Natural killer cell treated with Interleukin-12 subunit alpha and Interleukin-12 subunit beta and Interleukin-15 and Interleukin-18, amount 100 ng/mL, for 72 hours (primary cell): ENCODE measurements around the gene TIAM1. TPM values are rescaled to one million over a fixed set of nuclear protein-coding genes. Genes with fewer than 3 reads are reported as not detected.

Experiments
- ATAC-seq, 2 donors: fragments of 150-1000 bp; cut with Tn5 transposase in 1 of 2; sonication (Bioruptor Pico), chemical (Tn5 transposase) in 1 of 2; 2 replicates each; pipeline ENCODE4 v1.10.0; 2021
- DNase-seq: peaks from one replicate; pipeline ENCODE4 v3.0.0; 2022; ENCODE audit warnings: low spot score
- H3K27ac Mint-ChIP-seq, 2 donors: 1 replicate in 1 of 2; 2 replicates in 1 of 2; pipeline ENCODE4 v1.8.0; 2022; ENCODE audit warnings: mixed read lengths in 2 of 2, mild to moderate bottlenecking in 1 of 2, moderate library complexity in 1 of 2
- H3K27me3 Mint-ChIP-seq, 2 donors: 1 replicate in 1 of 2; 2 replicates in 1 of 2; pipeline ENCODE4 v1.8.0; 2022; ENCODE audit warnings: mixed read lengths in 2 of 2
- H3K36me3 Mint-ChIP-seq: one replicate; pipeline ENCODE4 v1.8.0; 2022; ENCODE audit warnings: mixed read lengths
- H3K4me1 Mint-ChIP-seq, 2 donors: 1 replicate in 1 of 2; 2 replicates in 1 of 2; pipeline ENCODE4 v1.8.0; 2022; ENCODE audit warnings: low read depth in 2 of 2, mixed read lengths in 2 of 2, mild to moderate bottlenecking in 1 of 2
- H3K4me3 Mint-ChIP-seq: one replicate; pipeline ENCODE4 v1.8.0; 2022; ENCODE audit warnings: mixed read lengths
- H3K9me3 Mint-ChIP-seq: 2 replicates; pipeline ENCODE4 v1.8.0; 2022; ENCODE audit warnings: mixed read lengths
- total RNA-seq, 2 donors: library from RNA; stranded (reverse); gene quantifications; one replicate each; pipeline ENCODE4 v1.2.3, GENCODE V29; 2022

TIAM1 gene
- total RNA-seq, 2 donors from 2014 or later = 57.4 to 125 TPM

DNA sequence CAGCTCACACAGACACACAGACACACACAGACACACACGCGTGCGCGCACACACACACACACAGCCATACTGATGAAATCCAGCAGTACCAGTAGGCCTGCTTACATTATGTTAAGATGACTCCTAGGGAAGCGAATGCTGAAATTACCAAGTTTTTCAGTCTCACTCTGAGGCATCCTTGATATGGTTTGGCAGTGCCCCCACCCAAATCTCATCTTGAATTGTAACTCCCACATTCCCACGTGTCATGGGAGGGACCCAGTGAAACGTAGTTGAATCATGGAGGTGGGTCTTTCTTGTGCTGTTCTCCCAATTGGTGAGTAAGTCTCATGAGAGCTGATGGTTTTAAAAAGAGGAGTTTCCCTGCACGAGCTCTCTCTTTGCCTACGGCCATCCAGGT is 64.1 kb downstream of the TIAM1 start:
- ATAC-seq (no peak), DNase-seq (no peak)
- H3K36me3 Mint-ChIP-seq = no peaks in the 10 kb centered on the region
- peaks cover 5% of the 10 kb centered on the region for H3K9me3 Mint-ChIP-seq
- H3K4me3 Mint-ChIP-seq = no peak overlapping the region
- no peaks in the 10 kb centered on the region for H3K27me3 Mint-ChIP-seq
- peaks cover 18 to 33% of the 10 kb centered on the region in 2 donors for H3K4me1 Mint-ChIP-seq
- H3K27ac Mint-ChIP-seq = no peak overlapping the region

DNA sequence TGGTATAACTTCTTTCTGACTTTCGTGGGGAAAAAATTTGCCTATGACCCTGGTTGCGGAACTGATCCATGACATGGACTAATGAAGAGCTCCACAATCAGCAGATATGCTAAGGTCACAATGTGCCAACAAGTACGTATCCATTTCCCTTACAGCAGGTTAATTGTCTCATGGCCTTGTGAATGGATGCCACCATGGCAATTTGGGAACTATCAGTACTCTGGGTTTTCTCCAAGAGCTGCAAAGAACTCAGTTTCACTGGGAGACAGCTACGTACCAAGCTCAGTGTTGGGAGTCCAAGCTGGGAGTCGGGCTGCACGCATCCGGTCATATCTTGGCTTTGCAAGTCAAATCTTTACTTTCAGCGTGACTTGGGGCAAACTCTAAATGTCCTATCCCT is 64.8 kb downstream of the TIAM1 start:
- Mint-ChIP-seq H3K27me3 (no peaks in the 10 kb centered on the region), H3K4me3 (no peak overlapping the region), H3K9me3 (peaks cover 5% of the 10 kb centered on the region), H3K27ac (no peak overlapping the region), H3K4me1 (peaks cover 18 to 31% of the 10 kb centered on the region in 2 donors), H3K36me3 (no peaks in the 10 kb centered on the region)
- DNase-seq (no peak), ATAC-seq (no peak)

DNA sequence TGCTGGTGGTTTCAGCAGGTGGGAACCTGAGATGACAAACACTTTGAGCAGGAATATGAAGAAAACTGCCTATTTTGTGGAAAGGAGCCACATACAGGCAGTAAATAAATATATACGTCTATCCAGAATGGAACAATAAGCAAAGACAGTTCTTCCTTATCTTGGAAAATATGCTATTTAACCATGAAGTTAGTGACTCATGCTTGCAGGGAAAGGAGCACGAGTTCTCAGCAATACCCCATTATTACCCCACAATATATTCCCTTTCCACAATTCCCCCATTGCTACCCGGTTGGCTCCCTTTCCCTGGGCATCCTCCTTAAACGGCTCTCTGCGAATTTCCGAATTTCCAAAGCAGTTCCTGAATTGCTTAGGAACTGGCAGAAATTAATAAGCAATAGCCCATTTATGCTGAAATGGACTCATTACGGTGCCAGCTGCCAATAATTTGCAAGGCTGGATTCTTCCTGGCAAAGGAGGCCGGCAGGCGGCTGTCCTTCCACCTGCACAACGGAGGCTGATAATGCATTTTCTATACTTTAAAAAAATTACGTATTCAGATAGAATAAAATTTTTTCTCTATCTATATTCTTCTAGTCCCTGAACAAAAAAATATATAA is 65.4 kb downstream of the TIAM1 start:
- Mint-ChIP-seq H3K27ac (no peak overlapping the region), H3K4me3 (no peak overlapping the region), H3K36me3 (no peaks in the 10 kb centered on the region), H3K27me3 (no peaks in the 10 kb centered on the region), H3K4me1 (peaks cover 18 to 25% of the 10 kb centered on the region in 2 donors), H3K9me3 (peaks cover 5% of the 10 kb centered on the region)
- no peak for ATAC-seq
- no peak for DNase-seq

DNA sequence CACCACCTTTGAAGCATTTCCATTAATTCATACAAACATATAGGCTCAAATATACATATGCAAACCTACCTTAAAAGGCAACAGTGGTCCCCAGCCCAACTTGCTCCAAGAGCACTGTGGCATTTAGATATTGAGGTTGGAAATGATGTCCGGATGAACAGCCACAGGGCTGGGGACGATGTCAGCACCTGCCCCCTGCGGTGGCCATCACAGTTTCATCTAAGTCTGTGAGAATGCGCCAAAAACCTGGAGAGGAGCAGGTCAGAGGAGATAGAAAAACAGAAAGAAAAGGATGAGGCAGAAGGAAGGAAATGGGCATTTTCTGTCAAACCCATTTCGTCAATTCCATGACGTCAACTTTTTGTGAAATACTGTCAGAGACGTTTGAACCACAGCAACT is 67.4 kb downstream of the TIAM1 start:
- no peak overlapping the region for H3K27ac Mint-ChIP-seq
- ATAC-seq (no peak), DNase-seq (no peak)
- H3K4me3 Mint-ChIP-seq = no peak overlapping the region
- H3K9me3 Mint-ChIP-seq = peaks cover 3% of the 10 kb centered on the region
- H3K27me3 Mint-ChIP-seq = no peaks in the 10 kb centered on the region
- H3K4me1 Mint-ChIP-seq = peaks cover 17 to 21% of the 10 kb centered on the region in 2 donors
- H3K36me3 Mint-ChIP-seq = no peaks in the 10 kb centered on the region

DNA sequence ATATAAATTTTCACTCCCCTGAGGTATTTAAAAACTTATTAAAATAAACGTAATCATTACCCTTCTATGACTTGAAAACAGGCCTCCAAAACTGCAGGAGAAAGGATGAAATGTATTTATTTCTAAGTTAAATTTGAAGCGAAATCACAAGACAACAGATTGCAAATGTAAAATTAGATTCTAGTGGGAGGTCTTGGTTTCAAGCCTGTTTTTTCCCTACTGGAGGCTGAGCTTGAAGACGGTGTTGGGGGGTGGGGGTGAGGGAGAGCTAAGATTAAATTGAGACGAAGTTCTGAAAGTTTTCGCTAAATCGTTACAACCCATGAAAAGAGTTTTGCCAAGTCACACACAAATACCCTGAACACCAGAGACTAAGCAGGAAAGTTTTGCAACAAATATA is 68.2 kb downstream of the TIAM1 start:
- no peak for ATAC-seq
- H3K4me3 Mint-ChIP-seq = no peak overlapping the region
- no peaks in the 10 kb centered on the region for H3K27me3 Mint-ChIP-seq
- H3K36me3 Mint-ChIP-seq = peaks cover 2% of the 10 kb centered on the region
- H3K27ac Mint-ChIP-seq = no peak overlapping the region
- DNase-seq = no peak
- H3K4me1 Mint-ChIP-seq = peaks cover 13 to 22% of the 10 kb centered on the region in 2 donors
- no peaks in the 10 kb centered on the region for H3K9me3 Mint-ChIP-seq

DNA sequence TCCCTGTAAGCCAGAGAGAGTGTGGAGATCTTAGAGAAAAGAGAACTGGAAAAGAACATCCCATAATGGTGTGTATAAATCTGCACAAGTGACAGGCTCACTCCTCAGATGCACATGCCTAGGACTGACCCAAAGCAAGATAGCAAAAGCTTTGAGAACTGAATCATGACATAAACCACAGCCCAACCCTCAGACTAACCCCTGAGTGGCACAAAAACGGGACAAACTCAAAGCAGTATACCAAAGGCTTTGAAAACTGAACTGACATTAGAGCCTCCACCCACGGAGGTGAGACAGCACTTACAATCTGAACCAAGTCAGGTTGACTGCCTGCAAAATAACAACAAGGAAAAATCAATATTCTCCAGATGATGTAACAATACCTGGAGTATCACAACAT is 70.8 kb downstream of the TIAM1 start:
- Mint-ChIP-seq H3K4me3 (no peak overlapping the region), H3K36me3 (peaks cover 5% of the 10 kb centered on the region), H3K27ac (peak overlapping the region in 1 of 2 donors; percentile 72), H3K4me1 (peaks cover 16 to 23% of the 10 kb centered on the region in 2 donors), H3K9me3 (no peaks in the 10 kb centered on the region), H3K27me3 (no peaks in the 10 kb centered on the region)
- DNase-seq = no peak
- ATAC-seq = peak; percentile 61 to 64

DNA sequence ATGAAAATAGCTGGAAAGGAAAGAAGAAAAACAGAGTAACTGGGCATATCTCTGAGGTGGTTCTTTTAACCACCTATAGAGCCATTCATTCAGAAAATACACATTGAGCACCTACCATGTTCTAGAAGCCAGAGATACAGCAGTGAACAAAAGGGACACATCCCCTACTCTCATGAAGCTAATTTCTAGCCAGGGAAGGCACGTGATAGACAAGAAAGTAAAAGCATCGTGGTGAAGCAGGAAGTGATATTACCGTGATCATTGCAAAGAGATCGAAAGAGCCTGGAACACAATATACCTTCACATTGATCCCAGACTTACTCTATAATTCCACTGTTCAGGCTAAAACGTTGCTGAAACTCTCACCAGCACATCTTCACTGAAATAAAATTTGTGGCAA is 76.0 kb downstream of the TIAM1 start:
- Mint-ChIP-seq H3K27me3 (no peaks in the 10 kb centered on the region), H3K27ac (no peak overlapping the region), H3K36me3 (peaks cover 5% of the 10 kb centered on the region), H3K4me1 (peaks cover 30 to 34% of the 10 kb centered on the region in 2 donors), H3K4me3 (peak overlapping the region; percentile 2), H3K9me3 (no peaks in the 10 kb centered on the region)
- ATAC-seq = no peak
- DNase-seq = no peak

DNA sequence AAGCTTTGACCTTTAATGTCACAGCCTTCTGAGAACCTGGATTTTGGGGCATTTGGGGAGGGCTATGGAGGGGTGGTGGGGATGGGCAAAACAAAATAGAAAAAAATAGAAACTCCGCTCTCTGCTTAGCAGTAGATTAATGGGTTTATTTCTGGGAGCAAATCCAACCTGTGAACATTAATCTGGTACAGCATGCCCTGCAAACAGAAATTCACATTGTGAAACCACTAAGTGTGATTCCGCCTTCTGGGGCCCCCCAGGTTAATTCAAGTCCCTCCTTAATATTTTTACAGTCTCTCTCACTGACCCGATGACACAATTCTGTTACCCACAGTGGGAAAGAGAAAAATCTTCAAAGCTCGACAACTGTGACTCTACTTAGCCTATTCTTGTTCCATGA is 76.4 kb downstream of the TIAM1 start:
- no peak for DNase-seq
- Mint-ChIP-seq H3K27me3 (no peaks in the 10 kb centered on the region), H3K27ac (no peak overlapping the region), H3K4me1 (peaks cover 25 to 32% of the 10 kb centered on the region in 2 donors), H3K36me3 (peaks cover 5% of the 10 kb centered on the region), H3K4me3 (no peak overlapping the region), H3K9me3 (no peaks in the 10 kb centered on the region)
- no peak for ATAC-seq

DNA sequence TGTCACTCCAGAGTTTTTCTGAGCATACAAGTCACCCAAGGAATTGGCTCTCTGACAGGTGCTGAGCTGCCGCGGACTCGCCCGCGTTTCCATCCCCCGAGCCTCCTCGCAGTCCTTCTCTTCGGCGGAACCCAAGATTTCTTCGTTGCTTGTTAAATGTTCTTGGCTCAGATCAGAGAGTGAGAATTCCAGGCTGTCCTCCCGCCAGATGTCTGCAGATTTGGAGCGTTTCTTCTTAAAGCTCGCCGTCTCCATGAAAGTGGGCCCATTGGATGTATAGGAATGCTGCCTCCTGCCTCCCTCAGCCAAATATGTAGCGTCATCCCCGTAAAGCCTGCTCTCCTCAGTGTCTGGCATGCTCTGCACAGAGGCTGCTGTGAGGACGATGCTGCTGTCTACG is 77.8 kb downstream of the TIAM1 start:
- no peak for DNase-seq
- peaks cover 5% of the 10 kb centered on the region for H3K36me3 Mint-ChIP-seq

DNA sequence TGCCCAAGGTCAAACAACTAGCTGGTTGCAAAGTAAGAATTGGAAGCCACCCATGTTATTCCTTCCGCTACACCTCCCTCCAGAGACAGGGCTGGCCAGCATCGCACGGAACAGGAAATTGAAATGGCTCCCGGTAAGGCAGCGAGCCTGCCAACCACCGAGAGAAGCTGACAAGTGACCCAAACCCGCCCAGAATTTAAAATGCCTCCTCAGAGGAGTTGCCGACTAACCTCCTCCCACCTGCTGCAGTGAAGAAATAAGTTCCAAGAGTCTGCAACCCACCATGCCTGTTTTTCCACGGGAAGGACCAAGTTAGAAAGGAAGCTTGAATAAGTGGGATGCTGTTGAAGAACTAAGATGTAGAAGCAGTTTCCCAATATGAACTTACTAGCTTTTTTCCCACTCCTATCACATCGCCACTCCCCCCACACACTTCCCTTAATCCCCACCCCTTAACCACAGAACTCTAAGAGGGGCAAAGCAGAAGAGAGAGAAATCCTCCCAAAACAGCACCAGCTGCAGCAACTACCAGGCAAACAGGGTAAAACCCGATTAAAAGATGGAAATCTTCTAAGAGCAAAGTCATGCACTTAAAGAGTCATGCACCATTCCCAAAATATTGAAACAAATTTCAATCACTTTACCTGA is 78.6 kb downstream of the TIAM1 start:
- Mint-ChIP-seq H3K27me3 (no peaks in the 10 kb centered on the region), H3K4me1 (peaks cover 21 to 22% of the 10 kb centered on the region in 2 donors), H3K4me3 (no peak overlapping the region), H3K36me3 (no peaks in the 10 kb centered on the region), H3K9me3 (no peaks in the 10 kb centered on the region), H3K27ac (no peak overlapping the region)
- ATAC-seq (no peak), DNase-seq (no peak)

More for the DNA sequence above, 77.8 kb downstream of the TIAM1 start:
- H3K27me3 Mint-ChIP-seq = no peaks in the 10 kb centered on the region
- no peaks in the 10 kb centered on the region for H3K9me3 Mint-ChIP-seq
- no peak overlapping the region for H3K27ac Mint-ChIP-seq
- ATAC-seq = no peak
- H3K4me3 Mint-ChIP-seq = no peak overlapping the region
- peaks cover 22 to 26% of the 10 kb centered on the region in 2 donors for H3K4me1 Mint-ChIP-seq

DNA sequence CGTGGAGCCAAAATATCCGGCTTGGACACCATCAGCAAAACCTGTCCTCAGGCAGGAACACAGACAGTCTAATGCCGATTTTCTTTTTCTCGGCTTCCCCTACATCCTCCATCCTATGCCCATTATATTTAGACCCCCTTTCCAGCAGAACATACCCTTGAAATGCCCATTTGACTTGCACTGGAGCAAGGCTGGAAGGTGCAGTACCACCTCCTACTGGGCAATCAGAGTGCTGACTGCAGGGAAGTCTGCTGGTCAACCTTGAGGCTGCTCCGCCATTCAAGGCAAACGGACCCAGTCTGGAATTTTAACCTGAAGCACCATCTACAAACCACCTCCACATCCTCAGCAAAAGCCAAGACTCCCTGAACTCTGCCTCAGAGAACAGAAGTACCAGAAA is 79.5 kb downstream of the TIAM1 start:
- ATAC-seq = no peak
- DNase-seq = no peak
- H3K36me3 Mint-ChIP-seq = no peaks in the 10 kb centered on the region
- H3K27ac Mint-ChIP-seq = no peak overlapping the region
- peaks cover 21 to 22% of the 10 kb centered on the region in 2 donors for H3K4me1 Mint-ChIP-seq
- H3K4me3 Mint-ChIP-seq = no peak overlapping the region
- H3K9me3 Mint-ChIP-seq = no peaks in the 10 kb centered on the region
- H3K27me3 Mint-ChIP-seq = no peaks in the 10 kb centered on the region

DNA sequence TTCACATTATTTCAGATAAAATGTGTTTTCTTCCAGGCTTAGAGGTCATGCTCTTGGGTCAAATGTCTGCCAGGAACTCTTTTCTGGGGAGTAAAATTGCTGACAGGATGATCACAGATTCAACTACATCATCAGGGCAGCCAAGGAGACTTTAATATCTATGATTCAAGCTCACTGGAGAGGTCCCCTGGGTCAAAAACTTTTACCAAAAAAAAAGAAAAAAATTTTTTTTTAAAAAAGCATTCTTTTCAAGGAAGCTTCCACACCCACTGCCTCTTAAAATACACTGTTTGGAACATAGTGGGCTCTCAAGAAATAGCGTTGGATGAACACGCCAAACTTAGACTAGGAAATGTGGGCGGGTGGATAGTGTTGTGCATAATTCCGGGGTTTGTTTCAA is 81.3 kb downstream of the TIAM1 start:
- H3K27me3 Mint-ChIP-seq = no peaks in the 10 kb centered on the region
- H3K4me1 Mint-ChIP-seq = peaks cover 13 to 14% of the 10 kb centered on the region in 2 donors
- H3K9me3 Mint-ChIP-seq = no peaks in the 10 kb centered on the region
- DNase-seq (no peak), ATAC-seq (no peak)
- H3K4me3 Mint-ChIP-seq = no peak overlapping the region
- H3K27ac Mint-ChIP-seq = no peak overlapping the region
- H3K36me3 Mint-ChIP-seq = no peaks in the 10 kb centered on the region

DNA sequence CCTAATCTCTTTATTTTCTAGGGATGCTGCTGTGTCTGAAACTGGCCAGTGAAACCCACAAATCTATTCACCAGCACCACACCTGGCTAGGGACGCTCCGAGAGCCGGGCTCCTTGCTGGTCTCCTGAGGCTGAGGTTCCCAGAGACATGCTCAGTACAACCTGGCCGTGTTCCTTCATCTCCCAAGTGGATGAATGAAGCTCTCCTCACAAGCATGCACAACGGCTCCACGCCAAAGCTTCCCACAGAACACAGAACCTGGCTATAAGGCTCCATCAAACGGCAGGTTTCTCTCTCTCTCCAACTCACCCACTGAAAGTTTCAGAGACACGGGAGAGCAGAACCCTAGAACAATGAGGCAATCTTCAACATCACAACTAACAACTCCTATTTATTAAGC is 82.3 kb downstream of the TIAM1 start:
- Mint-ChIP-seq H3K4me1 (peaks cover 13 to 14% of the 10 kb centered on the region in 2 donors), H3K4me3 (no peak overlapping the region), H3K27me3 (no peaks in the 10 kb centered on the region), H3K27ac (no peak overlapping the region), H3K9me3 (no peaks in the 10 kb centered on the region), H3K36me3 (no peaks in the 10 kb centered on the region)
- no peak for DNase-seq
- no peak for ATAC-seq

DNA sequence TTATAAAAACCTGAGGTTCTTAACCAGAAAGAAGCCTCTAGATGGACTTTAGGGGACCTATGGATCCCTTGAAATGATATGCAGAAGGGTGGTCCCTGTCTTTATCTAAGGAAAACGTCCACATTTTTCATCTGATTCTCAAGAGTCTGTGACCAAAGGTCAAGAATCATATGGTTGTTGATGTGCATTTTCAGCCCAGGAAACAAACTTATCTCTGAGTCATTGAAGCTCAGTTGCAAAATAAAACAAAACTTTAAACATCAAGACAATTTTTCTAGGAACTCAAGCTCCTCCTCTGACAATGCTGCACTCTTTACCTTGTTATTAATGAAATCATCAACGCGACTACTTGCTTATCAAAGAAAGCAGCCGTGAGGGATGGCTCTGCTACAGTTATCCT is 83.3 kb downstream of the TIAM1 start:
- peaks cover 6 to 10% of the 10 kb centered on the region in 2 donors for H3K4me1 Mint-ChIP-seq
- no peaks in the 10 kb centered on the region for H3K9me3 Mint-ChIP-seq
- ATAC-seq (no peak), DNase-seq (no peak)
- H3K36me3 Mint-ChIP-seq = no peaks in the 10 kb centered on the region
- H3K27ac Mint-ChIP-seq = no peak overlapping the region
- H3K27me3 Mint-ChIP-seq = no peaks in the 10 kb centered on the region
- H3K4me3 Mint-ChIP-seq = no peak overlapping the region

DNA sequence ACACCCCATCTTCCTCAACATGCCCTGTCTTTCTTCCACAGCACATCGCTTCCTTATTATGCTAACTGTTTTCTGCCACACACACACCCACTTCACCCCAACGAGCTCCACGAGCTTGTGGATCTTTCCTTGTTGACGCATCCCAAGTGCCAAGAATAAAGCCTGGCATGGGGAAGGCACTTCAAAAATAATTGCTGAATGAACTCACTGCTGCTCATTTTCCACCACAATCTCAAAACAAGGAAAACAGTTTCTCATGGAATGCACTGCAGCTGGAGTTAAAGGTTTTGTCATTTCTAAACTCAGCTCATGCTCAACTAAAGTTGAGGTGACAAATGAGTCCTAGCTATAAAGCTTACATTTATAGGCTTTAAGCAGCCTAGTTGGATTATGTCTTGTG is 86.0 kb downstream of the TIAM1 start:
- Mint-ChIP-seq H3K27ac (no peak overlapping the region), H3K4me1 (no peaks in the 10 kb centered on the region), H3K27me3 (no peaks in the 10 kb centered on the region), H3K9me3 (no peaks in the 10 kb centered on the region), H3K4me3 (no peak overlapping the region), H3K36me3 (no peaks in the 10 kb centered on the region)
- ATAC-seq (no peak), DNase-seq (no peak)
